Hematopoietic multipotent progenitor cell (in vitro differentiated cells): Measurements from ENCODE around the gene NEUROG3. TPM values are rescaled to one million over a fixed set of nuclear protein-coding genes. Genes with fewer than 3 reads are reported as not detected.

Source experiments
- total RNA-seq: library from RNA; depleted of rRNA; stranded (reverse); fragments of >200 nt; gene quantifications from one replicate; pipeline ENCODE4 v1.2.3, GENCODE V29; 2012

Gene NEUROG3
- total RNA-seq, 1 donor, result under 0.01 TPM

Other genes with a start within 250 kb of the NEUROG3 start
- 0.27 TPM for gene TACR2, start 156.5 kb downstream of the NEUROG3 start, total RNA-seq
- 0.27 TPM for gene TSPAN15, start 122.0 kb downstream of the NEUROG3 start, total RNA-seq
- gene FAM241B, start 56.8 kb upstream of the NEUROG3 start, total RNA-seq, result 1.3 TPM
- gene COL13A1, start 228.5 kb upstream of the NEUROG3 start, total RNA-seq, result under 0.01 TPM